Testis (tissue), 3 donors: Measurements from ENCODE around the gene ZNF784. TPM values are rescaled to one million over a fixed set of nuclear protein-coding genes. Genes with fewer than 3 reads are reported as not detected.
A peak's percentile ranks its signal among the peaks of the same experiment; 100 is the strongest.

Experiments used
- DNase-seq: peaks from one replicate; pipeline ENCODE4 v3.0.0-alpha.2; 2019
- H3K27ac ChIP-seq, 2 donors: fragments of 200-600 bp; sonication (generic); one replicate each; pipeline ENCODE4 v1.5.1; 2019
- H3K27me3 ChIP-seq: fragments of 200-600 bp; sonication (generic); one replicate; pipeline ENCODE4 v1.5.1; 2019
- H3K36me3 ChIP-seq: fragments of 200-600 bp; sonication (generic); one replicate; pipeline ENCODE4 v1.5.1; 2017; ENCODE audit warnings: low read depth; ENCODE audit errors: missing control alignments
- H3K4me1 ChIP-seq: fragments of 200-600 bp; sonication (generic); one replicate; pipeline ENCODE4 v1.5.1; 2019
- H3K4me3 ChIP-seq, 2 donors: fragments of 200-600 bp; sonication (generic); one replicate each; pipeline ENCODE4 v1.5.1; 2017 to 2019
- H3K9me3 ChIP-seq: fragments of 200-600 bp; sonication (generic); one replicate; pipeline ENCODE4 v1.5.1; 2017
- POLR2A ChIP-seq: fragments of 450-650 bp; IDR thresholded peaks from one replicate; pipeline ENCODE4 v1.6.1; 2017; ENCODE audit warnings: antibody characterized with exemption, mild to moderate bottlenecking, moderate library complexity
- WGBS, 2 donors: methylation state at CpG; one replicate each; pipeline ENCODE4 v1.1.5; 2018; 5-methylcytosine and 5-hydroxymethylcytosine counted together
- intact Hi-C: fragments of 100-400 bp; cut with DNase I; formaldehyde crosslinking; loops from one replicate; pipeline ENCODE4 v1.15.1; 2023; ENCODE audit warnings: low total_unique reads
- polyA plus RNA-seq: library from polyadenylated mRNA; stranded (reverse); fragments of 350-450 nt; fragmentation: Illumina TruSeq; extraction: RNeasy Lipid Tissue Mini Kit (QIAGEN cat#74804); gene quantifications from one replicate; pipeline ENCODE4 v1.2.3, GENCODE V29; 2014; ENCODE audit warnings: low read depth, low replicate concordance; ENCODE audit not compliant: insufficient read depth
- total RNA-seq, 2 donors: library from RNA; depleted of rRNA; stranded (reverse); fragments of >200 nt; gene quantifications; one replicate each; pipeline ENCODE4 v1.2.3, GENCODE V29; 2016
- TF ChIP-seq, protein P1 (sequence below), 3 experiments: fragments of 450-650 bp in 2 of 3; fragments of 200-600 bp in 1 of 3; sonication (generic) in 1 of 3; IDR thresholded peaks; one replicate each; pipeline ENCODE4 v1.5.1; 2016 to 2019; ENCODE audit warnings: antibody characterized with exemption in 3 of 3, mild to moderate bottlenecking in 2 of 3, moderate library complexity in 1 of 3

The ZNF784 gene
- total and polyA plus RNA-seq, 3 donors from 2014 or later: 6.6 to 13.0 (median 10.3) TPM

DNA sequence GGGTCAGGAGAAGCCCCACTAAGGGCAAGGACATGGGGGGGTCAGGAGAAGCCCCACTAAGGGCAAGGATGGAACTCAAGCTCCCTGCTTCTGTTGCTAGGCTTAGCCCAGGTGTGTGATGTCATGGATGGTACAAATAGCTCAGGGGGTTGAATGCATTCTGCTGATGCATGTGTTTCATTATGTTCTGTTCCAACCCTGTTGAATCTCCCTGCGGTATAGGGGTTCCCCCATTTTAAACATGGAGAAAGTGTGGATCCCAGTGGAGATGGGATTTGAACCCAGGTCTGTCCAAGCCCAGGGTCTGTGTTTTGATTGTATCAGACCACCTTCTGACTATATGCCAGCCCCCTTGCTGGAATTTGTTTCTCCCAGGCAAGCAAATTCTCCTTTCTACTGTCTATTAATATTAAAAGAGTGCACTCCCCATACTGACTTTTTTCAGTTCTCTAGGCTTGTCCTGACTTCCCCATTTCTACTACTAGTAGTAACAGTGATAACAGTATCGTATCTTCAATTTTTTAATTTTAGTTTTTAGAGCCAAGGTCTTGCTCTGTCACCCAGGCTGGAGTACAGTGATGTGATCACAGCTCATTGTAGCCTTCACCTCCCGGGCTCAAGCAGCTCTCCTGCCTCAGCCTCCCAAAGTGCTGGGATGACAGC, 12.3 kb downstream of the ZNF784 start:
- H3K9me3 ChIP-seq: no peaks in the 10 kb centered on the region
- H3K36me3 ChIP-seq: no peaks in the 10 kb centered on the region
- no peaks in the 10 kb centered on the region for H3K27me3 ChIP-seq
- H3K4me1 ChIP-seq: peaks cover 12% of the 10 kb centered on the region
- DNase-seq: no peak
- no peak for TF ChIP-seq POLR2A
- TF ChIP-seq, protein P1, sequence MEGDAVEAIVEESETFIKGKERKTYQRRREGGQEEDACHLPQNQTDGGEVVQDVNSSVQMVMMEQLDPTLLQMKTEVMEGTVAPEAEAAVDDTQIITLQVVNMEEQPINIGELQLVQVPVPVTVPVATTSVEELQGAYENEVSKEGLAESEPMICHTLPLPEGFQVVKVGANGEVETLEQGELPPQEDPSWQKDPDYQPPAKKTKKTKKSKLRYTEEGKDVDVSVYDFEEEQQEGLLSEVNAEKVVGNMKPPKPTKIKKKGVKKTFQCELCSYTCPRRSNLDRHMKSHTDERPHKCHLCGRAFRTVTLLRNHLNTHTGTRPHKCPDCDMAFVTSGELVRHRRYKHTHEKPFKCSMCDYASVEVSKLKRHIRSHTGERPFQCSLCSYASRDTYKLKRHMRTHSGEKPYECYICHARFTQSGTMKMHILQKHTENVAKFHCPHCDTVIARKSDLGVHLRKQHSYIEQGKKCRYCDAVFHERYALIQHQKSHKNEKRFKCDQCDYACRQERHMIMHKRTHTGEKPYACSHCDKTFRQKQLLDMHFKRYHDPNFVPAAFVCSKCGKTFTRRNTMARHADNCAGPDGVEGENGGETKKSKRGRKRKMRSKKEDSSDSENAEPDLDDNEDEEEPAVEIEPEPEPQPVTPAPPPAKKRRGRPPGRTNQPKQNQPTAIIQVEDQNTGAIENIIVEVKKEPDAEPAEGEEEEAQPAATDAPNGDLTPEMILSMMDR (IDR thresholded peaks at IDR 0.05): no peak
- H3K27ac ChIP-seq: no peak overlapping the region
- no peak overlapping the region for H3K4me3 ChIP-seq
- 66 to 74% methylated on average over 3 of the region's 3 CpGs for WGBS, 2 donors
- intact Hi-C loops: no loop called here

DNA sequence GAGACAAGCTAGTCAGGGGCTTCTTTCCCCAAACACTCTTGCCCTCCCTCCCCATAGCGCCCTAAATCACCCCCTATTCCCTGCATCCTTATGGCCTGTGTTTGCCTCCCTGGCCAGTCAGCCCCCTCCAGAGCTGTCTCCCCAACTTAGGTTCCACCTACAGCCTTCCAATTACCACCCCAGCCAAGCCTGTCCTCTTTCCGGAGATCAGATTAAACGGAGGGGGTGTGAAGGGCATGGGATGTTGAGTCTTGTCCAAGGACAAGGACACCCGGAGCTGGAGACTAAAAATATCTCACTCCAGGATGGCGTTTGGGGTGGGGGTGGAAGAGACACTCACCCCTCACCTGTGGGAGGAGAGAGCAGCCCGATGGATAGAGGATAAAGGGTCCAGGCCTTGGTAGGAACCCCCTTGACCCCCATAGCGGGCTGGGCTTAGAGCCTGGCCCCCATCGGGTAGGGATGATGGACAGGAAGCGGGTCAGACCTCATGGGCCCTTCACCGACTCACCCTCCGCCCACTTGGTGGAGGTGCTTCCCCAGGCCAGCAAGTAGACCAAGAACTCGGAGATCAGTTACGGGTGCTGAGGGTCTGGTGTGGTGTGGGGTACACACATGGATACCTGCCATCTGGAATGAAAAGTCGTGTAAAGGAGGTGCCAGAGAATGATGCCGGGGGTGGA, 12.9 kb downstream of the ZNF784 start:
- intact Hi-C loops: no loop called here
- DNase-seq: no peak
- H3K9me3 ChIP-seq: no peaks in the 10 kb centered on the region
- no peak overlapping the region for H3K4me3 ChIP-seq
- no peaks in the 10 kb centered on the region for H3K27me3 ChIP-seq
- TF ChIP-seq, protein P1 (IDR thresholded peaks at IDR 0.05): no peak
- TF ChIP-seq POLR2A: no peak
- WGBS, 2 donors: 50 to 56% methylated on average over 14 to 15 of the region's 15 CpGs
- peaks cover 17% of the 10 kb centered on the region for H3K4me1 ChIP-seq
- no peaks in the 10 kb centered on the region for H3K36me3 ChIP-seq
- H3K27ac ChIP-seq: no peak overlapping the region

- H3K4me1 ChIP-seq: peaks cover 20% of the 10 kb centered on the region
- TF ChIP-seq, protein P1 (IDR thresholded peaks at IDR 0.05): no peak
- TF ChIP-seq POLR2A: no peak
- H3K27me3 ChIP-seq: no peaks in the 10 kb centered on the region
- WGBS, 2 donors: 92 to 93% methylated on average over 5 of the region's 5 CpGs
- no peaks in the 10 kb centered on the region for H3K9me3 ChIP-seq
- DNase-seq: no peak
- H3K27ac ChIP-seq: no peak overlapping the region
- H3K4me3 ChIP-seq: no peak overlapping the region
- intact Hi-C loops: loop anchor here (10.0 kb wide), 1 partner anchor 95 kb away; no protein-coding TSS in a partner anchor
- H3K36me3 ChIP-seq: no peaks in the 10 kb centered on the region
Measured at GRCh38 chr19:55609326-55609725, 15.0 kb downstream of the ZNF784 start.

DNA sequence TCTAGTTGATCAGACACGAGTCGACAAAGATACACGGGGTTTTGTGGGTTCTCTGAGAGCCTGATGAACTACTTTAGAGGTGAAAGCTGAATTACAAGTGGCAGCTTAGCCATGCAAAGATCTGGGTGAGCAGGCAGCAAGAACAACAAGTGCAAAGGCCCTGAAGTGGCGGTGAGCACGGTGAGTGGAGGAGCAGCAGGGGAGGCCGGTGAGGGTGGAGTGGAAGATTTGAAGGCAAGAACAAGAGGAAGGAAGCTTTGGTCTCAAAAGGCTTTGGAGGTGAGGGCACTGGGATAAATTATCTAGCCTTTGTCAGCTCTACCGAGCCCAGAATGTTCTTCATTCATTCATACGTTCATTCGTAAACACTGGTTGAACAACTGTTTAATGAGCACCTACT, 17.5 kb downstream of the ZNF784 start:
- H3K27me3 ChIP-seq: no peaks in the 10 kb centered on the region
- no peak overlapping the region for H3K4me3 ChIP-seq
- TF ChIP-seq POLR2A: no peak
- TF ChIP-seq, protein P1 (IDR thresholded peaks at IDR 0.05): no peak
- intact Hi-C loops: loop anchor here (10.0 kb wide), 1 partner anchor 92 kb away; no protein-coding TSS in a partner anchor
- H3K9me3 ChIP-seq: no peaks in the 10 kb centered on the region
- H3K27ac ChIP-seq: peak overlapping the region in 1 of 2 donors; percentile 53
- 50 to 68% methylated on average over 9 of the region's 9 CpGs for WGBS, 2 donors
- H3K4me1 ChIP-seq: peaks cover 18% of the 10 kb centered on the region
- no peaks in the 10 kb centered on the region for H3K36me3 ChIP-seq
- no peak for DNase-seq
